Middle frontal gyrus (tissue), 1 donor: ENCODE results near the gene KLHL29.

Experiments
- DNase-seq: peaks from one replicate; pipeline ENCODE4 v3.0.0-alpha.2; 2015; ENCODE audit warnings: low spot score; ENCODE audit errors: extremely low spot score

The KLHL29 gene

GRCh38 chr2:23589220-23589647 lies 204.3 kb downstream of the KLHL29 start:
- no peak for DNase-seq

GRCh38 chr2:23589739-23590138 lies 204.8 kb downstream of the KLHL29 start:
- no peak for DNase-seq

- no peak for DNase-seq
Measured at GRCh38 chr2:23590241-23590869, 205.4 kb downstream of the KLHL29 start.

GRCh38 chr2:23591111-23591510 lies 206.1 kb downstream of the KLHL29 start:
- no peak for DNase-seq

- no peak for DNase-seq
Measured at GRCh38 chr2:23592061-23592685, 207.2 kb downstream of the KLHL29 start.

GRCh38 chr2:23592898-23593751 lies 208.1 kb downstream of the KLHL29 start:
- no peak for DNase-seq

GRCh38 chr2:23593752-23594459 lies 208.9 kb downstream of the KLHL29 start:
- DNase-seq = no peak

- DNase-seq = no peak
Measured at GRCh38 chr2:23594460-23594825, 209.5 kb downstream of the KLHL29 start.

- no peak for DNase-seq
Measured at GRCh38 chr2:23595021-23595420, 210.0 kb downstream of the KLHL29 start.

GRCh38 chr2:23595601-23596251 lies 210.7 kb downstream of the KLHL29 start:
- no peak for DNase-seq

- DNase-seq = no peak
Measured at GRCh38 chr2:23596316-23596885, 211.4 kb downstream of the KLHL29 start.

GRCh38 chr2:23597687-23598086 lies 212.7 kb downstream of the KLHL29 start:
- no peak for DNase-seq

- DNase-seq = no peak
Measured at GRCh38 chr2:23599006-23599405, 214.0 kb downstream of the KLHL29 start.

- DNase-seq = no peak
Measured at GRCh38 chr2:23599667-23600066, 214.7 kb downstream of the KLHL29 start.

- DNase-seq = no peak
Measured at GRCh38 chr2:23600346-23600745, 215.4 kb downstream of the KLHL29 start.

- DNase-seq = no peak
Measured at GRCh38 chr2:23601301-23601965, 216.5 kb downstream of the KLHL29 start.

GRCh38 chr2:23602116-23602515 lies 217.1 kb downstream of the KLHL29 start:
- DNase-seq = no peak

- DNase-seq = no peak
Measured at GRCh38 chr2:23603156-23603555, 218.2 kb downstream of the KLHL29 start.

- no peak for DNase-seq
Measured at GRCh38 chr2:23603581-23603980, 218.6 kb downstream of the KLHL29 start.

GRCh38 chr2:23604731-23605130 lies 219.8 kb downstream of the KLHL29 start:
- DNase-seq = no peak
